Stimulated activated CD8-positive, alpha-beta memory T cell treated with anti-CD3 and anti-CD28 coated beads, Interleukin-2, amount 100 ng/mL, for 1 hour (primary cell): ENCODE measurements around the gene PCSK1.
"Not testable (repeated sequence)": the region's sequence is repeated elsewhere in the genome, so short reads cannot be mapped to it uniquely, and the experiment has no call there.

ENCODE experiments used
- DNase-seq, 2 donors: peaks; one replicate each; pipeline ENCODE4 v3.0.0-alpha.2; 2020; ENCODE audit warnings: low read depth in 2 of 2

Gene PCSK1

DNA sequence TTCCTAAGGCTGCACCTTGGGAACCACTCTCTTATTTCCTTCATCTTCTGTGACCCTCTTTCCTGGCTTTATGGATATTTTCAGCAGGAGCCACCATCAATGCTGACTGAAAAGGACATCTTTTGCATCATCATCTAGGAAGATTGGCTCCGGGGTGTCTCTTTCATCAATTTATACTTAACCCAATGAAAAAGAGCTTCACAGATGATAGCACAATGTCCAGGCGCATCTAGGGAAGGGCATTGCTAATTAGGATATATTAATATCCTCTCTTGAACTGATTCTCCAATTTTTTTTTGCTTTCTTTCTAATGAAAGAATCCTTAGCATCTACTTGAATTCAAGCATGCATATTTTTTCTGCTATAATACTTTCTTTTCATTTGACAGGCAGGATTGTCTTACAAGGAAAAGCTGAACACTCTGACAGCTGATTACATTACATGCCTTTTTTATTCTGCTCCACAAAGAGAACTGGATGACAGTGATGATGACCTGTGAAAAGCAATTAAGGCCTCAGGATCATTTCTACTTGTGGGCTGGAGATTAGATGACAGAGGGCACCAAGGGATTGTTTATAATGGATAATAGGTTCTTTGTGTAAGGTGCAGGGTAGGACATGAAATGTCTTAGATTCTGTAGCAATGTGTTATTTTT lies 60.2 kb downstream of the PCSK1 start:
- no peak for DNase-seq

GRCh38 chr5:96370976-96371375 lies 62.1 kb downstream of the PCSK1 start:
- no peak for DNase-seq

GRCh38 chr5:96367337-96367736 lies 65.7 kb downstream of the PCSK1 start:
- DNase-seq: not testable (repeated sequence)

DNA sequence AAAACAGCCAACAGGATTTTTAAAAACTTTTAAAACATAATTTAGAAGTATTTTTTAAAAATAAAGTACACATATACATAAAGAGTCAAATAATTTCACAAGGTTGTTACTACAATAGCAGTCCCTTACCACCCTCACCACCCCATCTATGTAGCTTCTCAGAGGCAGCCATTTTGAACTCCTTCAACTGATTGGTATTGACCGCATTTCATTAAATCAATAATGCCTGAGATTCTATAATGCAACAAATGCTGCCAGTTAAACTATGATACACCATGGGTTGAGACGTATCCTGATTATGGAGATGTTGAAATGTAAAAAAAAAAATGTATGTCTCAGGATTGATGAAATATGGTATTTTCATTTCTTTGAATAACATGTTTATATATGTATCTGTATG lies 78.8 kb downstream of the PCSK1 start:
- DNase-seq: no peak

DNA sequence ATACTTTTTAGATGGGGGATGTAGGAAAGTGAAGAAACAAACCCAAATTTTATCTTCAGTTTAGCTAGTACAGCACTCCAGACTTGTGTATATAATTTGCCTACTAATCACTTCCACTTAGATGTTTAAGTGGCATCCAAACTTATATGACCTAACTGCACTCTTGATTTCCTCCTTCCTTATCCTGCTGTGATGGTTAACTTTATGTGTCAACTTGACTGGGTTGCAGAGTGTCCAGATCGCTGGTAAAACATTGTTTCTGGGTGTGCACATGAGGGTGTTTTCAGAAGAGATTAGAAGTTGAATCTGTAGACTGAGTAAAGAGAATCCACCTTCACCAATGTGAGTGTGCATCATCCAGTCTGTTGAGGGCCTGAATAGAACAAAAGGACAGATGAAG lies 79.8 kb downstream of the PCSK1 start:
- DNase-seq: no peak

GRCh38 chr5:96350678-96351077 lies 82.4 kb downstream of the PCSK1 start:
- no peak for DNase-seq

GRCh38 chr5:96348536-96348935 lies 84.5 kb downstream of the PCSK1 start:
- DNase-seq: no peak

DNA sequence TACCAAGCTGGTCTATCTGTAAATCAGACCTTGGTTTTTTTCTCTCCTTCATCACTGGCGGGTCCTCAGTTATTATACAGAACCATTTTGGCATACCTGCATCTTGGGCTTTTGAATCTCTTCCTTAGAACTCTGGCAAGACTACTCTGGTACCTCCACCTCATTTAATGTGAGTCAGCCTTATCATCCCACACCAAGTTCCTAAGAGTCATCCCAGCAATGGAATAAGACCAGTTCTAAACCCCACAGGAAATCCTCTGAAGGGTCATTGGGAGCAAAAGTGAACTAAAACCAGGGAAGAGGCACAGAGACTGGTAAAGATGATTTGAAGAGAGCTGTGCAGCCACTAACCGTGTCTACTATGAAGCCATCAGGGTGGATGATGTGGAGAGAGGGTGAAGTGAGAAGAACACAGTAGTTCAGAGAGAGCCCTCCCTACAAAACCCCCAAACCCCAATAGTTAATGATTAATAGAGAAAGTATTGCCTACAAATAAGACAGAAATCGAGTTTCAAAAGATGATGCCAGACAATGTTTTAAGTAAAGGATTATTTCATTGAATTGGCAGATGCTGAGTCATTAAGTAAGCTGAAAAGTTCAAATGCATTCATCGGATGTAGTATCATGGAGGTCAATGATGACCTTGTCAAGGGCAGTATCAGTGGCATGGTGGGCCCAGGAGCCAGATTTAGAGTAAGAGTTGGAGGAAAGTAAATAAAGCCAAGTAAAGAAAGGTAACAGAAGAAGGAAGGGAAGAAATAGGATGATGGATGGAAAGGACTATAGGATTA lies 85.4 kb downstream of the PCSK1 start:
- no peak for DNase-seq

DNA sequence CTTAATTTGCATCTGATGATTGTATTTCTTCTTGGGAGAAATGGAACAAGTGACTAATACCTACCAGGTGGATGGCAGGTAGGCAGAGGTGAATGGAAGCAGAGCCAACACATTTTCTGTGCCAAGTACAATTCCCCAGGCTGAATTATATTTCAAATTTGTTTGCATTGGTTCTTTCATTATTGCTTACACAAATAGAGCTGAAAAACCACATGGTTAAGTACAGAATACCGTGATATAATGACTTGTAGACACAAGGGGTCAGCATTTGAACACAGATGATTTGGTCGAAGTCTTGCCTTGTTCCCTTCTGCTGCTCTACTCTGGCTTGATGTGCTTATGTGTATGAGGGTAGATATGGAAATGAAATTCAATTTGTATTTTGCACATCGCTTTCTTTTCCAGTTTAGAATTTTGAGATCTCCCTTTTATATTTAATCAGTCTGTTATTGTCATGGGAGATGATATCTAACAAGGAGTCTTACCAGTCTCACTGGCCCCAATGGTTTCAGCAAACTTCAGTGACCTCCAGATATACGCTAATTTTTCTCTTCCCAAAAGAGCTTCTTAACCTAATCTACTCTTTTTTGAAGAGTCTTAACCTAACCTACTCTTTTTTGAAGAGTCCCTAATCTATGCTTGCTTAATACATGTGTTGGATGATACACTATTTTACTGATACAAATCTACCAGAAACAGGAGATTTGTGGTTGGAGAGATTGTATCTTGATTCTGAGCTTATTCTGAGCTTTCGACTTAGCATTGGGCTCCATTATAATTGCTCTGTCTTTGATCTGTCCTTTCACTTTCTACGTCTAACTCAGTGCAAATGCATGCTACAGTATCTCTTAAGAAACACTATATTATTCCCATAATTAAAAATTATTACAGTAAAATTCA lies 88.1 kb downstream of the PCSK1 start:
- DNase-seq: no peak

GRCh38 chr5:96343094-96343493 lies 90.0 kb downstream of the PCSK1 start:
- DNase-seq: no peak

DNA sequence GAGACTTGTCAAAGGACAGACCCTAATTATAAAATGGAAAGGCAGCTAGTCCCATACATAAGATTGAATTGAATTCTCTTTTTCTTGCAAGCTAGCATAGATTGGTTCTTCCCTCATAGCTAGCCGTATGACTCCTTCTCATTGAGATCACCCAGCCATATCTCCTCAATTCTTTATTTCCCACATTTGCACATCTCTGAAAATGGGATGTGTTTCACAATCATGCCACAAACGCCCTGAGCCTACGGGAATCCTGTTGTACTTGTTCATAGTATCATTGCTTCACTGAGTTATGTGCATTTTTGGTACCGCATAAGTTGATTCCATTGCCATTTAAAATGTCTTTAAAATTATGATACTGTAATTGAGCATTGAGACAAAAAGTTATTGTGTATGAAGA lies 90.5 kb downstream of the PCSK1 start:
- no peak for DNase-seq
